Dermis blood vessel endothelial cell (primary cell): ENCODE measurements around the gene MCM7. TPM values are rescaled to one million over a fixed set of nuclear protein-coding genes. Genes with fewer than 3 reads are reported as not detected.

ENCODE experiments used
- DNase-seq: peaks from one replicate; pipeline ENCODE4 v3.0.0; 2010
- total RNA-seq: library from RNA; depleted of rRNA; stranded (reverse); fragments of >200 nt; gene quantifications from 2 replicates; pipeline ENCODE4 v1.2.3, GENCODE V29; 2014

Gene MCM7
- total RNA-seq, 1 donor from 2014 or later, result 63.3 TPM

DNA sequence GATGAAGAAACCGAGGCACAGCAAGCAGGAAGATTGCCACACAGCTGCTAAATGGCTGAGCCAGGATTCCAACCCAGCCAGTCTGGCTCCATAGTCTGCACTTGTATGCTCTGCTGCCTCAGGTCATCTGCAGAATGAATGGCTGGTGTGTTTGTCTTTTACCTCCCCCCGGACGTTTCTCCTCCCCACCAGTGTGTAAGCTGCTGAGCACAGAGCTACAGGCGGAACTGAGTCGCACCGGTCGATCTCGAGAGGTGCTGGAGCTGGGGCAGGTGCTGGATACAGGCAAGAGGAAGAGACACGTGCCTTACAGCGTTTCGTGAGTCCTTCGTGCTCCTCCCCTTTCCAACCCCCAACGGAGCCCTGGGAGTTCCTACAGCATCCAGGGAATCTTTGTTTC lies 20.9 kb upstream of the MCM7 start:
- DNase-seq, result no peak

DNA sequence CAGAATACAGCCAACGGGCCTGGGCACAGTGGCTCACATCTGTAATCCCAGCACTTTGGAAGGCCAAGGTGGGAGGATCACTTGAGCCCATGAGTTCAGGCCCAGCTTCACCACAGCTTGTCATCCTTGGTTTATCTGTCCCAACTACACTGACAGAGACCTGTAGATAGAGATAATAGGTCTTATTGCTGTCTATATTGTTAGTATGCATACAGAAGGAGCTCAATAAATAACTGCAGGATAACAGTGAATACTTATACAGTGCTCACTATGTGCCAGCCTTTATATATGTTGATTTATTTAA lies 19.5 kb upstream of the MCM7 start:
- no peak for DNase-seq

- DNase-seq, result no peak
Measured at GRCh38 chr7:100119970-100120732, 19.0 kb upstream of the MCM7 start.

DNA sequence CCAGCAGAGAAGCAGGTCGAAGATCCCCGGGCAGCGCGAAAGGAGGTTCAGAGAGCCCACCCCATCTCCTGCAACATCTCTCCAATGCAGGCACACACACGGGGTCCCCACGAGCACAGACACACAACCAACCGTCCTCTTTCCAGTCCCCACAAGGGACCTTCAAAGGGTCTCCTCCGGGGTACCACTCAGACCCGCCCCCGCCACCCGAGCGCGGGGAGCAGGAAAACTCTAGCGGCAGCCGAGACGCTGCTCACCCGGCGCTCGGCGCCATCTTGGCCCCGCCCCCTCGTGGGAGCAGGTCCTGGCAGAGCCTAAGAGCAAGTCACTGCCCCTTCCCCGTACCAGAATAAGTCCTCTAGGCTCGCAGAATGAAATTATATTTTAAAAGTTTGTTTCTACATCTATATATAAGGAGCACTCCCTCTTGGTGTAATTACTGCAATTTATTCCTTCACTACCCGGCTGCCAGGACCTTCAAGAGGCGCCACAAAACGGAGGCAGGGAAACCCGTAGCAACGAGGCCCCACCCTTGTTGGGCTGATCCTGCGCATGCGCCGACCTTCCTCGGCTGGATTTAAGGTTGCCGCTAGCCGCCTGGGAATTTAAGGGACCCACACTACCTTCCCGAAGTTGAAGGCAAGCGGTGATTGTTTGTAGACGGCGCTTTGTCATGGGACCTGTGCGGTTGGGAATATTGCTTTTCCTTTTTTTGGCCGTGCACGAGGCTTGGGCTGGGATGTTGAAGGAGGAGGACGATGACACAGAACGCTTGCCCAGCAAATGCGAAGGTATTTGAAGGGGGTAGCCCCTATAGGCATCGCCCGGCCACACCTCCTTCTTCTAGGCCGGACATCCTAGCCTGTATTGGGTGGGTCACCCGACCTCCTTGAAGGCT lies 18.1 kb upstream of the MCM7 start, which contains the start of the genes CNPY4 and TAF6:
TSS of gene CNPY4 (plus strand) at position 563 of the 898 bp plus-strand sequence. CDS start at position 674, 111 bp downstream.
TSS of gene TAF6 (minus strand) at position 287 of the 898 bp plus-strand sequence. CDS start 5,149 bp downstream, outside the sequence.
- DNase-seq, result peak; percentile 97

DNA sequence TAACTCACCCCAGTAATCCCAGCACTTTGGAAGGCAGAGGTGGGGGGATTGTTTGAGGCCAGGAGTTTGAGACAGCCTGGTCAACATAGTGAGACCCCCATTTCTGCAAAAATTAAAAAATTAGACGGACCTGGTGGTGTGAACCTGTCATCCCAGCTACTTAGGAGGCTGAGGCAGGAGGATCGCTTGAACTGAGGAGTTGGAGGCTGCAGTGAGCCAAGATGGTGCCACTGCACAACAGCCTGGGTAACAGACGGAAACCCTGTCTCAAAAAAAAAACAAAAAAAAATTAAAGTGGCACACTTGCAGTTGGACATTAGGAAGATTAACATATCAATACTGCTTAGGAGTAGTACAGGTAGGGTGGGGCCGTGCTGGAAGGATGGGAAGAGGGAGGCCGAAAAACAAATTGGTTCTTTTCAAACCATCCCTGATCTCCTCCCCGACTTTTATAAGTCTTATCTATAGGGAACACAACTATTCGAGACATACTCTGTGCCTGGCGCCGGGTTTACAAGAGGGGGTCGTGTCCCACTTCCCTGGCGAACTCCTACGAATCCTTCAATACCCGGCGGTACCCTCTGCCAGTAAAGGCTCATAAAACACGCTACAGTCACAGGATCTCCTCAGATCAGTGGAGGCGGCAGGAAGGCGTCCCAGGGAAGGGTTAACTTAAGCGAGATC lies 17.3 kb upstream of the MCM7 start:
- DNase-seq, result no peak

DNA sequence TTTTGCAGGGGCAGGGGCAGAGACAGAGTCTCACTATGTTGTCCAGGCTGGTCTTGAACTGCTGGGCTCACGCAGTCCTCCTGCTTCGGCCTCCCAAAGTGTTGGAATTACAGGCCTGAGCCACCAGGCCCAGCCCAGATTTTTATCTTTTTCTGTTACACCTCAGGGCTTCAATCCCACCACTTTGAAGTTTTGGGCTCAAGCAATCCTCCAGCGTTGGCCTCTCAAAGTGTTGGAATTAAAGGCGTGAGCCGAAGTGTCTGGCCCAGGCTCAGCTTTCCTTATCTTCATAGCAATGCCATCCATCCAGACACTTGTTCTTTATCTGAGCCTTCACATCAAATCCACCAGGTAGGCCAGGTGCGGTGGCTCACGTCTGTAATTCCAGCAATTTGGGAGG lies 13.8 kb upstream of the MCM7 start:
- DNase-seq, result no peak

DNA sequence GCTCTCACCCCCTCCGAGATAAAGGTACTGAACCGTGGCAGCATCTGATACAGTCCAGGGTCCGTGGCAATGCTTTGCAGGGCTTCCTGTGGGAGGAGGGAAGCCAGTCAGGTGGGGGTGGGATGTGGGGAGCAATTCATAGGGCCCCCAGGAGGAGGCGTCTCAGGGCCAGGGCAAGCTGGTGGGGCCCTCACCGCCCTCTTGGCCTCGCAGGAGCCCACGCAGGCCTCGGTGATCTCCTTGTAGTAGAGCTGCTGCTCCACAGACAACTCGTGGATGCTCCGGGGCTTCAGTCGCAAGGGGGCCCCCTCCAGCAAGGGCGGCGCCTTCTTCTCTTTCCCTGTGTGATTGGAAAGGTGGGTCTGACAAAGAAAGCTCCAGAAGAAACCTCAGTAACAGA lies 10.7 kb upstream of the MCM7 start:
- no peak for DNase-seq

DNA sequence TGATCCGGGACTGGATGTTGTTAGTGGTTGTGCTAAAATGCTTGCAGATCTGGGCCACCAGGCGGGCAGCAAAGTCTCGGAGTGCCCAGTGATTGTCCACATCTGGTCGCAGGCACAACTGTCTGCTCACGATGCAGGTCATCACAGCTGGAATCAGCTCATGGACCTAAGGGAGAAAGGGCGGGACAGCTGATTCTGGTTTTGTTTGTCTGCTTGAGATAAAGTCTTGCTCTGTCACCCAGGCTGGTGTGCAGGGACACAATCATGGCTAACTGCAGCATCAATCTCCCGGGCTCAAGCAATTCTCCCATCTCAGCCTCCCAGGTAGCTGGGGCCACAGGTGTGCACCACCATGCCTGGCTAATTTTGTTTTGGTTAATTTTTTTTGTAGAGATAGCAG lies 10.0 kb upstream of the MCM7 start:
- no peak for DNase-seq

DNA sequence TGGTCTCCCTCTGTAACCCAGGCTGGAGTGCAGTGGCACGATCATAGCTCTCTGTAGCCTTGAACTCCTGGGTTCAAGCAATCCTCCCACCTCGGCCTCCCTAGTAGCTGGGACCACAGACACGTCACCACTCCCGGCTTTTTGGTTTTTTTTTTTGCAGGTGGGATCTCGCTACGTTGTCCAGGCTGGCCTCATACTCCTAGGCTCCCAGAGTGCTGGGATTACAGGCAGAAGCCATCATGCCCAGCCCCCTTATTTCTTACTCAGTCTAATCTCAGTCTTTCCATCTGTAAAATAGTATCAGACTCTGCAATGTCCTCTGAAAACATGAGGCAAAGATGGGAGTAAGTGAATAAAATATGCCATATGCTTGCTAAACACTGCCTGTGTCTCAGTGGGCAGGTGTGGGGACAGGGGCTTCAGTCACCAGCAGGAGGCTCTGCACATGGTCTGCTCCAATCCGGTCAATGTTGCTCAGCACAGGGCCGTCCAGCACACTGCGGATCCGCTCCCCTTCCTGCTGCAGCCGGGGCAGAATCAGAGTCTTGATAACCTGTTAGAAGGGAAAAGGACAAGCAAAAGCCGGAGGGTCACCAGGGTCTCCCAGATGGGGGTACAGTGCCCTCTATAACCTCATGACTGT lies 8.4 kb upstream of the MCM7 start:
- DNase-seq, result peak; percentile 28

DNA sequence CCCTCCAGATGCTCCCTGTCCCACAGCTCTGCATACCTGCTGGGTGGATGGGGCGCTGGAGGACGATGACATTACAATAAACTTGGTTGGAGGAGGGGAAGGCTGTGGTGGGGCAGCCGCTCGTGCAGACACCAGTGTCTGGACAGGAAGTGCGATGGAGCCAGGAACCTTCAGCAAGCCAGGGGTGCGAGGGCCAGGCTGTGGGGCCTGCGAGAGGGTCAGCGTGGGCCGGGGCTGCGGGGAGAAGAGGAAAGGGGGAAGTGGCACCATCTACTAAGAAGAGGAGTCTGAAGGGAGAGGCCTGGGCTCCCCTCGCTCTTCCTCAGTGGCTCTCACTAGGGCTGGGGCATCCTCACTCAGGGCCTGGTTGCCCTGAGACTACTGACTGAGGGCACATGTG lies 6.7 kb upstream of the MCM7 start:
- no peak for DNase-seq

DNA sequence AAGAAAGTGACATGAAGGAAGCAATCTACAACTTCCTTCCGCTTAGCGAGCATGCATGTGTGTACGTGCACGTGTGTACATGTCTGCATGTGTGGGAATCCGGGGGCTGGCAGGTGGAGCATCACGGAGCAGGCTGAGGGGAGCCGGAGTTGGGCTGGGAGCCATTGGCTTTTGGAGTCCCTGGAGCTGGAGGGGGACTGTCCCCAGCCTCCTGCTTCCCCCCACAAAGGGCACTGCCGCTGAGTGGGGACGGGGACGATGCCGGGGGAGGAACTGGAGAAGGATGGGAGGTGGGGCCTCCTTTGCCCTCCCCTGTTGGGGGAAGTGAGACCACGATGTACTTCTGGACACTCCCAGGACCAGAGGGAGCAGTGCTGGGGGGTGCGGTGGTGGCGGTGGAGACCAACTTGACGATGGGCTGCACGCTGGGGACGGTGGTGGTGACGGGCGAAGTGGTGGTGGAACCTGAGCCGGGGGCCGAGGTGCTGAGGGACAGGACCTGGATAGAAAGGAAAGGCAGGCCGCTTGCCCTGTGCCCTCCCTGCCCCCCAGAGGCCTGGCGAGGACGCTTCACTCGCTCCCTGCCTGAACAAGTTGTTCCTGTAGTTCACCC lies 6.0 kb upstream of the MCM7 start:
- no peak for DNase-seq

DNA sequence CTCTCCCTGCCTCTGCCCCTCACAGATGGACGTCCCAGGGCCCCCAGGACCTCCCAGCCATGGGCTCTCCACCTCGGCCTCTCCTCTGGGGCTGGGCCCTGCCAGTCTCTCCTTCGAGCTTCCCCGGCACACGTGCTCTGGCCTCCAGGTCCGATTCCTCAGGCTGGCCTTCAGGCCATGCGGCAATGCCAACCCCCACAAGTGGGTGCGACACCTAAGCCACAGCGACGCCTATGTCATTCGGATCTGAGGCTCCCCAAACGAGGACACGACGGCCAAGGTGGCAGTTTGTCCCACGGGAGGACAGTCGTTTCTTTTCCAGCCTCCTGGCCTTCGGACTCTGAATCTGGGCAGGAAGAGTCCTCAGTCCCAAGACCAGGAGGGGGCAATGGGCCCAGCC lies 5.4 kb upstream of the MCM7 start:
- DNase-seq, result no peak

DNA sequence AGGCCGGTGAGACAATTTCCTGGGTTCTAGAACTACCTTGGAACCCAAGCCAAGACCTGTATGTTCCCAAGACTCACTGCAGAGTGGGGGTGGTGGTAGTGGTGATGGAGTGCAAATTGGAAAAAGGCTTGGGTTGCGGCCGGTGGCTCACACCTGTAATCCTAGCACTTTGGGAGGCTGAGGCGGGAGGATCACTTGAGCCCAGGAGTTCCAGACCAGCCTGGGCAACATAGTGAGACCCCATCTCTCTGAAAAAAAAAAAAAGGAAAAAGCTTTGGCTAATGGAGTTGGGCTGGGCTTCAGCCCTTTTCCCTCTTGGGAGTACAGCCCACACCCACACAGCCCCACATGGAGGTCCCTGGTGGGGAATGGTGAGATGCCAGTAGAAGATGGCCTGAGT lies 4.3 kb upstream of the MCM7 start:
- no peak for DNase-seq

GRCh38 chr7:100102950-100103840 lies 2.0 kb upstream of the MCM7 start:
- peak; percentile 30 for DNase-seq

DNA sequence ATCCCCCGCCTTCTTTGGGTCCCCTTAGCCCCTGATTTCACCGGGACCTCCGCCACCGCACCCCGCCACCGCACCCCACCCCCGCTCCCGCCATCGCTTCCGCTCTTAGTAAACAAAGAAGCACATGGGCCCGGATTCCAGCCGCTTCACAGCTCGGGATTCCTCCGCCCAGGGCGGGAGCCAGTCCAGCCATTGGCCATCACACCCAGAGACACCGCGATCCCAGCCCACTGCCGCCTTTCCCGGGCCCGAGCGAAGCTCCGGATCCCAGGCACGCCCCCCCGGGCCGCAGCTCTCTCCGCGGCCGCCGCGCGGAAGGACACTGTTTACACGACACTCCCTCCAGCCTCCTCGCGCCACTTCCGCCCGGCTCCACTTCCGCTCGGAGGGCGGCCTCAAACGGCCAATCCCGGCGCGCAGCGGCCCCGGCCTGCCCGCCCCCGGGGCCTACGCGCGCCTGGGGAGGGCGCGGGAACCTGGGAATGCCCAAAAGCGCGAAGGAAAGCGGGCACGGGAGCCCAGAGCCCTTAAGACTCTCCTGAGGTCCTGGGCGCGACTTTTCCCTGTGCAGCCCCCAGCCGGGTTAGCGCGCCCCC lies 679 bp downstream of the MCM7 start:
- DNase-seq, result peak; percentile 97

GRCh38 chr7:100099452-100099851 lies 1.7 kb downstream of the MCM7 start:
- peak; percentile 62 for DNase-seq

GRCh38 chr7:100098913-100099312 lies 2.3 kb downstream of the MCM7 start:
- no peak for DNase-seq

GRCh38 chr7:100095704-100096103 lies 5.5 kb downstream of the MCM7 start:
- DNase-seq, result no peak

DNA sequence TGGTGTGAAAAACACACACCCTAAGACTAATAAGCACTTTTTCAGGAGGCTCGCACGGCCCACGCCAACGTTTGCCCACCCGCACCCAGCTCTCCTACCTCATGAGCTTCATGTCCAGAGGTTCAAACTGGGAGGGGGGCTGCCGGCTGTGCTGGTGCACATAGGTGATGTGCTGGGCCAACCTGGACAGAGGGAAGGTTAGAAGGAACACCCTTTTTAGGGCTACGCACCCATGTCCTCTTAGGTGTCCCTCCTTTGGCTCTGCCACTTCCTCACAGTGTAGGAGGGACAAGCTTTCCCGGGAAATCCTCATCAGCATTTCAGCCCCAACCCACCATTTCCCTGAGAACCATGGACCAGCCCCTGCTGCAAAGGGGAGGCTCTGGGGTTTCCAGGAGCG lies 5.9 kb downstream of the MCM7 start:
- DNase-seq, result no peak

DNA sequence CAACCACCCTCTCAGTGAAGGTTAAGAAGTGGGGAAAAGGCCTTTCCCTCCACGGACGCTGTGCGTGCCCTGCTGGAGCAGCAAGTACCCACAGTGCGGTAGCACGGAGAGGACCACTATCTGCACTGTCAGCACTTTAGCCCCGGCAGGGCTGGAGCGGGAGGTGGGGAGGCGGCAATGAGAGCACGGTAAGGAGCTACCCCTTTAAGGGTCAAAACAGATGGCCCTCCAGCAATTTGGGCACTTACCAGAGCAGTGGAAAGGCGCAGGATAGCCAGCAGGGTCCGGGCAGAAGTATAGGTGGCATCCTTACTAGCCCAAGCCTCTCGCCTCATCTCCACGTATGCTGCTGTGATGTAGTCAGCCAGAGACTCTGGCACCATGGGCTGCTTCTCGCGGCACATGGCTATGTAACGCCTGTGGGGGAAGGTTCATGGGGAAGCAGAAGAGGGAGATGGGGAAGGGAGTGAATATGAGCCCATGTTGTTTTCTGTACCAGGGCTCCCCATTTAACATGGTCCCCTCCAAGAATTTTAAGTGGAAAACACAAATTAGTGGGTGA lies 7.2 kb downstream of the MCM7 start:
- DNase-seq, result no peak

- DNase-seq, result peak; percentile 26
Measured at GRCh38 chr7:100093498-100093897, 7.7 kb downstream of the MCM7 start.
